ENCODE results near the gene PDE6H. TPM values are rescaled to one million over a fixed set of nuclear protein-coding genes. Genes with fewer than 3 reads are reported as not detected.

The PDE6H gene
- total RNA-seq, result not detected in 2 replicates

DNA sequence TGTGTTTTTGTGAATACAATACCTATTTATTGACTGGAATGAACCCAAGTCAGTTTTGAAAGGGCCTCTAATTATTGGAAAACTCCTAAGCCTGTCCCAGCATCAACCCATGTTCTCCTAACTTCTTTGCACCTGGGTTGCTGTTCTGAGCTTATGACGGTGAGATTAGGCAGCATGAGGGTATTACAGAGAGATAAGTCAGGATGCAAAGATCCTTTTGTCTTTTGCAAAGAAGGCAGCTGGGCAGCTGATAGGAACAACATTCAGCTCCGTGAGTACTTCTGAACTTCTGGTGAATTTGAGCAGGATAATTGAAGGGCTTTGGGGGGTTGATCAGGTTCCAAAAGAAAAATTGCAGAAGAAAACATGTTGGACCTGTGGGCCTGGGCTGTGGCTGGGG, at the start of gene PDE6H:
Gene PDE6H, plus strand, starts transcription at position 227 of the 400 bp plus-strand sequence. CDS start 4,971 bp downstream, outside the sequence.

GRCh38 chr12:14938301-14938700, 34.5 kb upstream of the PDE6H start, which contains the start of gene ERP27:
TSS of gene ERP27 (minus strand) at chr12:14938537. CDS start at chr12:14938508, 29 bp downstream.

DNA sequence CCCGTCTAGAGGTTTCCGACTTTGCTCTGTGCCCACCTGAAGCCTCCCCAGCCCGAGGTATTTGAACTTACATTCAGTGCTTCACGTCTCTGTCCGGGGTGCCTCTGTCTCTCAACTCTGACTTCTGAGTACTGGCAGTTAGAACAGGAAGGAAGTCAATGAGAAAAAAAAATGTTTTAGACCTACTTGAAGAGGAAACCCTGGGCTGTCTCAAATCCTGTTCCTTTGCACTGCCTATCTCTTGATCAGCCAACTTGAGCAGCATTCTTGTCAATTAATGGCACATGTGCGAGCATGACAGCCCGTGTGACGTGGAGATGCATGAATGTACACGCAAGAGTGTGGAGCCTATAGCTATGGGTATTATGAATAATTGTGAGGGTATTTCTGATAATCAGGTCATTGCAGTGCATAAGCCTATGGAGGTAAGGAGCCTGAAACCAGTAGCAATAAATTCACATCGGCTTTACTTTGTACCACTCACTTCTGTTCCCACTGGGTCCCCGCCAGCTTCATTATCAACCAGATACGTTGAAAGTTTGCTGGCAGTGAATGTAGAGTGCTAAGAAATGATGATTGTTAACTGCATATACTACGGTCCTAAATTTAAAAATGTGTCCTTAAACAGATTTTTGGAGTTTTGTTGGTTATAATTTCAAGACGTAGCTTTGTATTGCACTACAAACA, 11.2 kb upstream of the PDE6H start, which contains the start of gene ARHGDIB:
Gene ARHGDIB, minus strand, starts transcription at position 136 of the 687 bp plus-strand sequence. CDS start 10,889 bp downstream, outside the sequence.

Other genes starting within 250 kb of the PDE6H start
- 3.9 and 10.2 TPM in 2 replicates for gene WBP11, start 169.6 kb upstream of the PDE6H start, total RNA-seq
- gene C12orf60, start 169.4 kb upstream of the PDE6H start, total RNA-seq, result 2.6 and 2.7 TPM in 2 replicates
- gene SMCO3, start 158.9 kb upstream of the PDE6H start, total RNA-seq, result not detected in 2 replicates
- gene ART4, start 129.5 kb upstream of the PDE6H start, total RNA-seq, result 0.24 TPM in 1 of 2 replicates, not detected in the other
- gene MGP, start 87.2 kb upstream of the PDE6H start, total RNA-seq, result under 0.01 TPM in 1 of 2 replicates, not detected in the other
- gene ERP27, start 34.5 kb upstream of the PDE6H start, total RNA-seq, result 0.96 TPM in 1 of 2 replicates, not detected in the other
- 0.85 and 3.6 TPM in 2 replicates for gene ARHGDIB, start 11.4 kb upstream of the PDE6H start, total RNA-seq
- 0.64 TPM in 1 of 2 replicates, not detected in the other for gene RERG, start 248.4 kb downstream of the PDE6H start, total RNA-seq

Measured in tracheal epithelial cell (primary cell).